ENCODE data around the gene HOXD11. TPM values are rescaled to one million over a fixed set of nuclear protein-coding genes. Genes with fewer than 3 reads are reported as not detected.

Gene HOXD11
- total RNA-seq, 2 experiments from 2014 or later = not detected

DNA sequence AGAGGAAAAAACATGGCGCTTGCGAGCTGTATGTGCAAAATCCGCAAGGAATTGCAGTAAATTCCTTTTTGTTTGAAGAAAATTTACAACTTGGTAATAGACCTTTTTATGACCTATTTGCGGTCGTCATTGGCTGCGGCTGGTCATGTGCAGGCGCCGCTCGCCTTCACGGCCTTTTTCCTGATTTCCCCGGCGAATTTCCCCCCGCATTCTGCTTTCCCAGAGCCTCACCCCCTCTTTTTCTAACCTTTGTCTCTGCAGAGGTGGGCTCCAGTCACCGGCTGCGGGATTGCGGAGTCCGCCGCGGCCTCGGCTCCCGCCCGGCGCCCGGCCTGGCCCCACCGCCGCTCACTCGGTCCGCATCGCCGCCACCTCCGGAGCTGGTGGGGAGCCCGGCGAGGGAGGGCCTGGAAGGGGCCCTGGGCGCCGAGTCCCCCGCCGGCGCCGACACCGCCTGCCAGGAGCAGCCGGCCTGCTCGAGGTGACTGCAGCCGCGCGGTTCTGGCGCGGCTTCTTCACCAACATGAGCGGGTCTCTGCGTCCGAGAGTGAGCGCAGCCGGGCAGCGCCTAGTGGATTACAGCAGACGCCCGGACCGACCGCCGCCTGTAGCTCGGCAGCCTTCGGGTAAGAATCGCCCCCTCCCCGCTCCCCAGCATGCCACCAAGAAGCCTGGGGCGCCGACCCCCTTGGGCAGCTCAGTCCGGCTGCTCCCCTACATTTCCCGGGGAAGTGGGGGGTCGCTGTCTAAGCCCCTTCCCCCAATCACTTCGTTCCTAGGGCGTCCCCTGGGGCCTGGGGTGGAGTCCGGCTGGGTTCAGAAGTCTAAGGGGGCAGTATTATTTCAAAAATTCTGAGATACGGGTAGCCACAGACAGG is 29.5 kb downstream of the HOXD11 start:
- Mint-ChIP-seq H3K36me3 (ENCODE audit: low read depth) (no peaks in the 10 kb centered on the region), H3K27ac (no peak overlapping the region), H3K27me3 (peaks cover 89% of the 10 kb centered on the region), H3K4me1 (peaks cover 34% of the 10 kb centered on the region), H3K9me3 (no peaks in the 10 kb centered on the region), H3K4me3 (no peak overlapping the region)
- CTCF ChIA-PET = interaction anchor here (1.1 kb wide), 1 partner anchor 318 kb away, joined by 3 read pairs; no protein-coding TSS in a partner anchor
- no peak for DNase-seq
- POLR2A ChIA-PET = no interaction called here

DNA sequence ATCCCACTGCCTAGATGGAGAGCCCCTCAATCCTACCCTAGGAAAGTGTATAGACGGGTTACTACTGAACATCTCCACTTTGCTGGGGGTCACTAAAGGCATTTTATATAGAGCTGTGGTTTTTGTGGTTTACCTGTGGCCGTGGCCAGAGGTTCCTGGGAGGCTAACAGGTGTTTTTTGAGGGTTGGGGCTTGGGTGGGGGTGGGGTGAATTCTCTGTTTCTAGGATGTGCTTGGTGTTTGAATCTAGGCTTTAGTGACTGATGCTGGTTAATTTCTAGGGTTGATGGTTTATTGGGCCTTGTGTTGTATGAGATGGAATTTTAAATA is 30.1 kb downstream of the HOXD11 start:
- no peaks in the 10 kb centered on the region for H3K36me3 Mint-ChIP-seq (ENCODE audit: low read depth)
- H3K4me3 Mint-ChIP-seq = no peak overlapping the region
- peaks cover 87% of the 10 kb centered on the region for H3K27me3 Mint-ChIP-seq
- ChIA-PET POLR2A (no interaction called here), CTCF (no interaction called here)
- no peak for DNase-seq
- H3K27ac Mint-ChIP-seq = no peak overlapping the region
- peaks cover 31% of the 10 kb centered on the region for H3K4me1 Mint-ChIP-seq
- H3K9me3 Mint-ChIP-seq = no peaks in the 10 kb centered on the region

DNA sequence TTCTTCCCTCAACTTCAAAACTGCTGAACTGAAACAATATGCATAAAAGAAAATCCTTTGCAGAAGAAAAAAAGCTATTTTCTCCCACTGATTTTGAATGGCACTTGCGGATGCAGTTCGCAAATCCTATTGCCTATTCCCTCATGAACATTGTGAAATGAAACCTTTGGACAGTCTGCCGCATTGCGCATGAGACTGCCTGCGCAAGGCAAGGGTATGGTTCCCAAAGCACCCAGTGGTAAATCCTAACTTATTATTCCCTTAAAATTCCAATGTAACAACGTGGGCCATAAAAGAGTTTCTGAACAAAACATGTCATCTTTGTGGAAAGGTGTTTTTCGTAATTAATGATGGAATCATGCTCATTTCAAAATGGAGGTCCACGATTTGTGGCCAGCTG is 30.8 kb downstream of the HOXD11 start:
- Mint-ChIP-seq H3K4me1 (peaks cover 27% of the 10 kb centered on the region), H3K36me3 (ENCODE audit: low read depth) (no peaks in the 10 kb centered on the region), H3K27me3 (peaks cover 83% of the 10 kb centered on the region), H3K9me3 (no peaks in the 10 kb centered on the region), H3K4me3 (no peak overlapping the region), H3K27ac (no peak overlapping the region)
- ChIA-PET CTCF (interaction anchor here (2.1 kb wide), 1 partner anchor 13 kb away, joined by 6 read pairs; the partner anchor contains the start of gene HOXD4), POLR2A (no interaction called here)
- DNase-seq = no peak

DNA sequence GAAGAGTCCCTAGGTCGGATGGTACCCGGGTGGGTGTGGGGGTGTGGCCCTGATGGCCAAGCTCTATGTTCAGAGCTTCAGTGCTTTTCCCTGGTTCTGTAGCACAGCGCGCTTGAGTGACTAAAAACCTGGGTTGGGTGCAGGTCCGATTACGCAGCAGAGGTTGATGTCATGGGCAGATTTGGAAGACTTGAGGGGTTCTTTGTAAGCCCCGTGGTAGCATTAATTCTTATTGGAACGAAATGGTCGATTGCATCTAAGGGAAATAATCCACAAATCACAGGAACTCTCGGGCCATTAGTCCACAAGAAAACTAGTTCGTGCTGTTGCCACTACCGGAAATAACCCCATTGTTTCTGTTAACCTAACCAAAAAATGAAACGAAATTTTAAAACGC is 31.4 kb downstream of the HOXD11 start:
- Mint-ChIP-seq H3K36me3 (ENCODE audit: low read depth) (no peaks in the 10 kb centered on the region), H3K4me3 (no peak overlapping the region), H3K27ac (no peak overlapping the region), H3K27me3 (peaks cover 81% of the 10 kb centered on the region), H3K4me1 (peaks cover 26% of the 10 kb centered on the region), H3K9me3 (no peaks in the 10 kb centered on the region)
- ChIA-PET CTCF (interaction anchor here (1.2 to 3.6 kb wide), 7 partner anchors 11 to 1010 kb away, joined by 5 to 64 read pairs (median 8); partner anchors contain the start of gene HOXD4), POLR2A (no interaction called here)
- DNase-seq = no peak

DNA sequence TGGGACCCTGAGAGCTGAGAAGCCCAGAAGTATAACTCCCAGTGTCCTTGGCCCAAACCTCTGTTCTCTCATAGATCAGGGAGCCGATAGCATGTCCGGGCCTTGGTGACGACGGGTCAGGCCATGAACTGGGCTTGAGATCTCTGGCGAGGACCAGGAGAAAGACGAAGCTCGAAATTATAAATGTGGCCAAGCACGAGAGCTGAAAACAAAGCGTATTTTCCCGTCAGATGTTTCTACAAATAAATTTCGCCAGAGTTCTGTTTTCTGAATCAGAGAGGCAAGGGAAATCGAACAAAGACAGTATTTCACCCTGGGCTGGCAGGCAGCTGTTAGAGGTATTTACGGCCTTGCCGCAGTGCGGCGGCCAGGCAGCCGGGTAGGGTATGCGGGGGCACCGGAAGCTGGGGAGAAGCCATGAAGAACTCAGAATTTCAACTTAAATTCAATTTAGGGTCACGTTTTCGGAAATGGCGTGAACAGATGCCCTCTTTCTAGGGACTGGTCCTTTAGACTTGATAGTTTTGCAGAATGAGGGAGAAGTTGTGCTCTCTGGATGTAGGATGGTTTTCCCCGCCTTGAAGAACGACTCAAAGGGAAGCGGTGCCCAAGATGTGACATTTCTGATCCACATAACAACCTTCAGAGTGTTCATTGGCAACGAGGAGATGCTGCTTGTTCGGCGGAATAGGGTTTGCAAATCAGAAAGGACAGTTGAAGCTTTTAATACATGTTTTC is 32.0 kb downstream of the HOXD11 start:
- ChIA-PET POLR2A (no interaction called here), CTCF (interaction anchor here (0.9 to 3.6 kb wide), 11 partner anchors 8 to 1009 kb away, joined by 3 to 64 read pairs (median 8); partner anchors contain the start of gene HOXD4)
- Mint-ChIP-seq H3K9me3 (no peaks in the 10 kb centered on the region), H3K4me1 (peaks cover 26% of the 10 kb centered on the region), H3K36me3 (ENCODE audit: low read depth) (no peaks in the 10 kb centered on the region), H3K4me3 (no peak overlapping the region), H3K27ac (no peak overlapping the region), H3K27me3 (peaks cover 80% of the 10 kb centered on the region)
- no peak for DNase-seq

DNA sequence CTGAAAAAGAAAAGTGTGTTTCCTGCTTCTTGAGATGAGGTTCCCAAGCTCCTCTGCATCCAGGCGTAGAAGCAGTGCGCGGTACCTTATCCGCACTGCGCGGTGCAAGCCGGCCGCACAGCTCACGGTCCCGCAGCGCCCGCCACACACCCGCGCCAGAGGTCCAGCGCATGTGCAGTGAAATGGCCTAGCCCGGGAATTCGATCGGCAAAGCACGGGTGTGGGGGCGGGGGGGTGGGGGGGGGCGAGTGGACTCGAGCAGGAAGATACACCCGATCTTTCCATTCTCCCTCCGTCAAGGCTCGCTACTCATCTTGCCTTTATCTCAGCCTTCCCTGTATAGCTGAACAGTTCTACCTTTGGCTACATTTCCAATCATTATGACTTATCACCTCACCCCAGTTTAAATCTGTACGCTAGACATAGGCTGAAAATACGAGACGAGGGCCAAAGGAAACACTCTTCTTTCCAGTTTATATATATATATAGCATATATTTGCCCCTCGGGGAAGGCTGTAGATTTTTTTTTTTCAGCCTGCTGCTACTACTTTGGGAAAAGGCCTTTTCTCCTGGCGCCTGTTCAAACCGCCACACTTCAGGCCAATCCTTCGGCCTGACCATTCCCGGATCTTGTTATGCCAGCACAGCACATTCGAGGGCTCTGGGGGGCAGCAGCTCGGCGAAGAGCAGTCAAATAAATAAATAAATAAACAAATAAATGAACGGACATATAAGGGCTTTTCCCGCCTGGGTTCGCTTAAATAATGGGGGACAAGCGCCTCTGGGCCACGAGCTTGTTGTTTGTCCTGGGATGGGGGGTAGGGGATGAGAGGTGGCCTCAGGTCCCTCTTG is 32.8 kb downstream of the HOXD11 start:
- Mint-ChIP-seq H3K4me3 (no peak overlapping the region), H3K4me1 (peaks cover 26% of the 10 kb centered on the region), H3K36me3 (ENCODE audit: low read depth) (no peaks in the 10 kb centered on the region), H3K27ac (no peak overlapping the region), H3K9me3 (no peaks in the 10 kb centered on the region), H3K27me3 (peaks cover 77% of the 10 kb centered on the region)
- POLR2A ChIA-PET = interaction anchor here (1.0 kb wide), 1 partner anchor 11 kb away, joined by 3 read pairs; no protein-coding TSS in a partner anchor
- DNase-seq = no peak
- CTCF ChIA-PET = interaction anchor here (0.6 to 3.6 kb wide), 25 partner anchors 8 to 1008 kb away, joined by 3 to 64 read pairs (median 4); partner anchors contain the start of gene HOXD4

DNA sequence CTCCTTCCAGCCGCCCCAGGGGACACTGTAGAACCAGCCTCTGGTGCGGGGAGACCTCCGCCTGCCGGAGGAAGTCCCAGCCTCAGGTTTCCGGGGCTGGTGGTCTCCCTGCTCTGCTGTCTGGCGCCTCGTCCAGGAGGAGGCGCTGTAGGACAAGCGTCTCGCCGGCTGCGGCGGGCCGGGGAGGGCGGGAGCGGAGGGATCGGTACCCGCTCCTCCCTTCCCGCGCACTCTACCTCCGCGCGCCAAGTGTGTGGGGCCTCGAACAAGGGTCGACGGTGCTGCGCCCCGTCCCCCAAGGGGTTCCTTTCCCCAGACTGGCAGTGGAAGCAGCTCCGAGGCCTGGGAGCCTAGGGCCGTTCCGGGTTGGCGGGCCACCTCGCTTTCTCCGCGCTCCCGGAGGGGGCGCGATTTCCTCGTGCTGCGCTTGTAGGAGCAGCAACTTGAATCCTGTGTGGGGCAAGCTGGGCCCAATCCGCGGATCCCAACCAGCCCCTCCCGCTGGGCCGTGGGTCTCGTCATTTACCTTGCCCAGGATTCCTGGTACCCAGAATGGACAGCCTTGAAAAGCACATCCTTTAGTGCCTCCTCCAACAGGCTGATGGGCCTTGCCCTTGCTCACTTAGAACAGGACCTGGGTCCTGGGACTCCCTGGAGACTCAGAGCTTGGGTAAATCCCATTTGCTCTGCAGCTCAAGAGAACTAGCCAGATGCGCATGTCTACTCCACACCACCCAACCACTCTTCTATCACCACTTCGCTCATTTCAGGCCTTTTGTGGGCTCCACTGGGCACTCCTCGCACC is 33.6 kb downstream of the HOXD11 start:
- POLR2A ChIA-PET = interaction anchor here (0.7 to 1.0 kb wide), 2 partner anchors 10 to 21 kb away, joined by 3 read pairs; no protein-coding TSS in a partner anchor
- H3K27ac Mint-ChIP-seq = no peak overlapping the region
- no peaks in the 10 kb centered on the region for H3K36me3 Mint-ChIP-seq (ENCODE audit: low read depth)

DNA sequence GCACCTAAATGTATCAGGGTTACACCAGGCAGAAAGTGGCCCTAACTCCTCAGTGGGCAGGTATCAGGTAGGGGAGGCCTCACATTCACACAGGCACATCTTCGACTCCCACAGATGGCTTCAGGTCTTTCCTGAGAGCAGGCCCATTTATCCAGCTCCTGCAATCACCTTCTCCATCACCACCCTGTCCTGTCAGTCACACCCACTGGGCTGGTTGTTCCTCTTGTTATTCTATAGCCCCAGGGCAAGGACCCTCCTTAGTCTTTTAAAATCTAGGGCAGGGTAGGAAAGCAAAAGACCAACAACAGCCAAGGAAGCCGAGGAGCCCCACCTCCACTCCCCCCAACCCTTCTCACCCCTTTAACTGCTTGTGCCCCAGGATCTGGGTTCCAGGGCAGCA is 35.2 kb downstream of the HOXD11 start:
- H3K4me1 Mint-ChIP-seq = peaks cover 19% of the 10 kb centered on the region
- H3K36me3 Mint-ChIP-seq (ENCODE audit: low read depth) = no peaks in the 10 kb centered on the region
- H3K9me3 Mint-ChIP-seq = no peaks in the 10 kb centered on the region
- H3K4me3 Mint-ChIP-seq = no peak overlapping the region
- ChIA-PET CTCF (interaction anchor here (1.2 kb wide), 1 partner anchor 413 kb away, joined by 3 read pairs; no protein-coding TSS in a partner anchor), POLR2A (no interaction called here)
- peaks cover 75% of the 10 kb centered on the region for H3K27me3 Mint-ChIP-seq
- no peak for DNase-seq
- no peak overlapping the region for H3K27ac Mint-ChIP-seq

More for the DNA sequence above, 33.6 kb downstream of the HOXD11 start:
- peak; percentile 70 for DNase-seq
- CTCF ChIA-PET = interaction anchor here (0.6 to 3.6 kb wide), 25 partner anchors 9 to 1007 kb away, joined by 3 to 64 read pairs (median 4); no protein-coding TSS in a partner anchor
- Mint-ChIP-seq H3K4me3 (peak overlapping the region; percentile 9), H3K9me3 (no peaks in the 10 kb centered on the region), H3K27me3 (peaks cover 74% of the 10 kb centered on the region), H3K4me1 (peaks cover 22% of the 10 kb centered on the region)

DNA sequence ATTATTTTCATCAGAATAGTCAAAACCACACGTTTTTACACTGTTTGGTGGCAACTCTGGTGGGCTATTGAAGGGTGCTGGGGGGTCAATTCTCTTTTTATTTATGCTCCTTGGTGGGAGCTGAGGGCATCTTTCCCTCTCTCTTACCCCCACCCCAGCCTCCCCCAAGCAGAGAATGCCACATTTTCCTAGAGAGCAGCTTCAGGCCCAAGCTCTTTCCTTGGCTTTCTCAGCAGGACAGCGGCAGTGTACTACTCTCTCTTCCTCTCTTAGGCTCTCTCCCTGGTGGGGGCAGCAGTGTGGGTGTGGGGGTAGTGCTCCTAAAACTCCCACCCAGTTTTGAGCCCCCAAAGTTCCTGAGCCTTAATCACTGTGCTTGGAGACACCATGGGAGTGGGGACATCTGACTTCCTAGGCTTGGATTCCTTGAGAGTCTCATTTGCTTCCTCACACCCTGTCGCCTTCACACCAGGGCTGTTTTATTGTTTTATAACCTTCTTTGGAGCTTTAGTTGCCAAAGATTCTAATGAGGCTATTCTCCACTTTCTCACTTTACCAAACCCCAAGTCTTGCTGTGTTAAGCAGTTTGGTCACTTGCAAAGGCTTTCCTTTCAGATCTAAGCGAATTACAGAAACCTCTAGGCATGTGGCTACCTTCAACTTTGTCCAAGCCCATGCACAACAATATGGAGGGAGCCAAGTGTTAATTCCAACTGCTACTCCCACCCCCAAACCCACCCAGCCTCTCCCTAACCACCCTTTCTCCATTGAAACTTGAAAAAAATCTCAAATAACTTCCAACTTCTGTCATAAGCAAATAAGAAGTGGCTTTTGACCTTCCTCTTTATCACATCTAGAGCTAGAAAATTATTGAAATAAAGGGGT is 38.2 kb downstream of the HOXD11 start:
- Mint-ChIP-seq H3K4me1 (peaks cover 7% of the 10 kb centered on the region), H3K9me3 (no peaks in the 10 kb centered on the region), H3K4me3 (no peak overlapping the region), H3K36me3 (ENCODE audit: low read depth) (no peaks in the 10 kb centered on the region), H3K27ac (no peak overlapping the region), H3K27me3 (peaks cover 79% of the 10 kb centered on the region)
- POLR2A ChIA-PET = no interaction called here
- CTCF ChIA-PET = interaction anchor here (0.6 to 3.3 kb wide), 3 partner anchors 310 to 487 kb away, joined by 3 to 13 read pairs (median 4); no protein-coding TSS in a partner anchor
- DNase-seq = no peak

DNA sequence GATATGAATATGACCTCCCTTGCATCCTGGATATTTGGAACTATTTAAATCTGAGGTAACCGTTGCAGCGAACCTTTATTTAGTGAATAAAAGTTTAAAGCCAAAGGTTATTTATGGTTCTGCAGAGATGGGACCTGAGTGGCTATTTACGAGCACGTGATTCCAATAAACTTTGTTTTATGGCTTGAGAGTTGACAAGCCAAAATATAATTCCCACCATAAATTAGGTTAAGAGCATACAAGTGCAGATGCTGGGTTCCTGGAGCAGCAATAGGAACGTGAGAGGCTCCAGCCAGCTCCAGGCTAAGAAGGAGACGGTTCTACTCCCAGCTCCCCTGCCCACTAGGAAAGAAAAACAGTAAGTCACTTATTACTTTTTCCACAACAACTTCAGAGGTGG is 39.0 kb downstream of the HOXD11 start:
- ChIA-PET POLR2A (no interaction called here), CTCF (interaction anchor here (0.6 kb wide), 1 partner anchor 486 kb away, joined by 3 read pairs; no protein-coding TSS in a partner anchor)
- Mint-ChIP-seq H3K36me3 (ENCODE audit: low read depth) (no peaks in the 10 kb centered on the region), H3K9me3 (no peaks in the 10 kb centered on the region), H3K27me3 (peaks cover 81% of the 10 kb centered on the region), H3K4me1 (peaks cover 3% of the 10 kb centered on the region), H3K27ac (no peak overlapping the region), H3K4me3 (no peak overlapping the region)
- no peak for DNase-seq

DNA sequence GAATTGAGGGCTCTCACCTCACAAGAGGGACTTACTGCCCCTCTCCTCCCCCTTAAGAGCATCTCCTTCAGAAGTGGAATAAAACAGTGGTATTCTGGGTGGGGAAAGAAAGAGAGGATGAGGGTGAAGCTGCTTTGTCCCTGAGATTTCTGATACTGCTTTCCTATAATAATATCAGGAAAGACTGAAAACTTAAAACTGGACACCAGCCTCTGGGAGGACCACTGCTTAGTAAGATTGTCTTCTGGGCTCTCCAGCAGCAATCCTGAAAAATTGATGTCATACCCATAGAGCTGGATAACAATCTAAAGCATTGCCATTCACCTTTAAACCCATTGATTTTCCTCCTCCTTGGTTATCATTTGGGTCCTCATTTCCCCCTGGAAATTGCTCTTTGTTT is 39.6 kb downstream of the HOXD11 start:
- H3K9me3 Mint-ChIP-seq = no peaks in the 10 kb centered on the region
- ChIA-PET POLR2A (no interaction called here), CTCF (no interaction called here)
- no peak overlapping the region for H3K27ac Mint-ChIP-seq
- H3K27me3 Mint-ChIP-seq = peaks cover 81% of the 10 kb centered on the region
- DNase-seq = no peak
- no peaks in the 10 kb centered on the region for H3K36me3 Mint-ChIP-seq (ENCODE audit: low read depth)
- H3K4me3 Mint-ChIP-seq = no peak overlapping the region
- H3K4me1 Mint-ChIP-seq = no peaks in the 10 kb centered on the region
